Measurements from ENCODE around the gene FLNB.
A peak's percentile ranks its signal among the peaks of the same experiment; 100 is the strongest.

FLNB gene

DNA sequence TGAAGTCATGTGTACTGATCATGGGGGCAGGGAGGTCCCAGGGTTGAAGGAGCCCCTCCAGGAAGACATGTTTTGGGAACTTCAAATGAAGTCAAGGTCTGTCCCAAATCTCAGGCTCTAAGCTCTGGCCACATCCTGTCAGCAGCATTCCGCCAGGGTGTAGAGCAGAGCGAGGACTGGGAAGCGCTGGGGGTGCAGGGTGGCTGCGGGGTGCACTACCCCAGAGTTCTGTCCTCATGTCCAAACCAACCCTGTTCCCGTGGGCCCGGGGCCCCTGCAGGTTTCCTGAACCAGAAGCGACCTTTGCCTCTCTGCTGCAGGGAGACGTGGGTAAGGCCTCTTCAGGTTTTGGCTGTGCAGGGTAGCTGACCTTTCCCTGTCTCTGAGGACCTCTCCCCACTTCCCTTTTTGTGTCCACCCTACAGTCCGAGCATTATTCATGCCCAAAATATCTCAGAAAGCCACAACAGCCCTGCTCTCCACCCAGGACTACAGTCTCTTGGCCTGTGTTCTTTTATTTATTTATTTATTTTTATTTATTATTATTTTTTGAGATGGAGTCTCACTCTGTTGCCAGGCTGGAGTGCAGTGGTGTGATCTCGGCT lies 26.6 kb upstream of the FLNB start:
- Histone ChIP-seq H3K27me3 (replicated peaks; ENCODE audit: insufficient read depth, low read length) (no peaks in the 10 kb centered on the region), H3K4me1 (ENCODE audit: low read length) (peaks cover 14% of the 10 kb centered on the region), H4K20me1 (ENCODE audit: insufficient read depth, low read length) (no peaks in the 10 kb centered on the region), H3K27ac (ENCODE audit: low read length) (no peak overlapping the region), H3K4me3 (ENCODE audit: low read length) (no peak overlapping the region), H3K79me2 (ENCODE audit: low read length) (no peaks in the 10 kb centered on the region), H2AFZ (ENCODE audit: low read length) (no peak overlapping the region), H3K9me2 (replicated peaks; ENCODE audit: insufficient read depth, low read length) (no peaks in the 10 kb centered on the region), H3F3A (ENCODE audit: insufficient read depth, low read length) (no peaks in the 10 kb centered on the region; the same call in 1 of the 2 replicates), H3K4me2 (ENCODE audit: low read depth, low read length) (no peak overlapping the region), H3K36me3 (replicated peaks; ENCODE audit: insufficient read depth, low read length) (no peaks in the 10 kb centered on the region), H3K9me3 (replicated peaks; ENCODE audit: insufficient read depth, low read length) (no peaks in the 10 kb centered on the region), H3K9ac (ENCODE audit: low read length) (no peak overlapping the region)
- DNase-seq: no peak
- TF ChIP-seq EZH2phosphoT487 (IDR thresholded peaks at IDR 0.05; ENCODE audit: low read length) (no peak), EZH2 (optimal IDR thresholded peaks at IDR 0.05; ENCODE audit: low read depth, low read length) (no peak)
- TF ChIP-seq, protein P1, sequence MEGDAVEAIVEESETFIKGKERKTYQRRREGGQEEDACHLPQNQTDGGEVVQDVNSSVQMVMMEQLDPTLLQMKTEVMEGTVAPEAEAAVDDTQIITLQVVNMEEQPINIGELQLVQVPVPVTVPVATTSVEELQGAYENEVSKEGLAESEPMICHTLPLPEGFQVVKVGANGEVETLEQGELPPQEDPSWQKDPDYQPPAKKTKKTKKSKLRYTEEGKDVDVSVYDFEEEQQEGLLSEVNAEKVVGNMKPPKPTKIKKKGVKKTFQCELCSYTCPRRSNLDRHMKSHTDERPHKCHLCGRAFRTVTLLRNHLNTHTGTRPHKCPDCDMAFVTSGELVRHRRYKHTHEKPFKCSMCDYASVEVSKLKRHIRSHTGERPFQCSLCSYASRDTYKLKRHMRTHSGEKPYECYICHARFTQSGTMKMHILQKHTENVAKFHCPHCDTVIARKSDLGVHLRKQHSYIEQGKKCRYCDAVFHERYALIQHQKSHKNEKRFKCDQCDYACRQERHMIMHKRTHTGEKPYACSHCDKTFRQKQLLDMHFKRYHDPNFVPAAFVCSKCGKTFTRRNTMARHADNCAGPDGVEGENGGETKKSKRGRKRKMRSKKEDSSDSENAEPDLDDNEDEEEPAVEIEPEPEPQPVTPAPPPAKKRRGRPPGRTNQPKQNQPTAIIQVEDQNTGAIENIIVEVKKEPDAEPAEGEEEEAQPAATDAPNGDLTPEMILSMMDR (IDR thresholded peaks at IDR 0.05; ENCODE audit: low read length): no peak

DNA sequence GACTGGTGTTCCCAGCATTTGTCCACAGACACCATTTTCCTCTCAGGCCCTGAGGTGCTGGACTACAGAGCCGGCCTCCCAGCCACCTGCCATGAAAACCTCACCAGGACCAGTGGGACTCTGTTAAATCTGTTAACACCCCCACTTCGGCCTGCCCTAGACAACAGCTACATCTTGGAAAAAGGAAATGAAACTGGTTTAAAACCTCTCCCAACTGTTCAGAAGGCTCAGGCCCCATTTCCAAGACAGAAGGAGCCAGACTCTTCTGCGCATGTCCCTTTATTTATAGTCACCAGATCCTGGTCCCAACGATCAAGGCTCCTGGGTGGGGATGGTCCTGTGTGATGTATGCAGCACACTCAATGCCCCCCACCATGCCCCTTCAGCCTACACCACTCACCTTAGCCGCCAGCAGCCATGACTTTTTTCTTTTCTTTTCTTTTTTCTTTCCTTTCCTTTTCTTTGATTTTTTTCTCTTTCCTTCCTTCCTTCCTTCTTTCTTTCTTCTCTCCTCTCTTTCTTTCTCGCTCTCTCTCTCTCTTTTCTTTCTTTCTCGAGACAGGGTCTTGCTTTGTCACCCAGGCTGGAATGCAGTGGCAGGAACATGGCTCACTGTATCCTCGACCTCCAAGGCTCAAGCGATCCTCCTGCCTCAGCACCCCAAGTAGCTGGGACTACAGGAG lies 25.5 kb upstream of the FLNB start:
- Histone ChIP-seq H3K4me1 (ENCODE audit: low read length) (peaks cover 14% of the 10 kb centered on the region), H3K36me3 (replicated peaks; ENCODE audit: insufficient read depth, low read length) (no peaks in the 10 kb centered on the region), H3K79me2 (ENCODE audit: low read length) (no peaks in the 10 kb centered on the region), H3K27me3 (replicated peaks; ENCODE audit: insufficient read depth, low read length) (no peaks in the 10 kb centered on the region), H2AFZ (ENCODE audit: low read length) (no peak overlapping the region), H3K9me2 (replicated peaks; ENCODE audit: insufficient read depth, low read length) (no peaks in the 10 kb centered on the region), H3K9ac (ENCODE audit: low read length) (no peak overlapping the region), H3K9me3 (replicated peaks; ENCODE audit: insufficient read depth, low read length) (no peaks in the 10 kb centered on the region), H3K27ac (ENCODE audit: low read length) (no peak overlapping the region), H3K4me3 (ENCODE audit: low read length) (no peak overlapping the region), H3K4me2 (ENCODE audit: low read depth, low read length) (no peak overlapping the region), H3F3A (ENCODE audit: insufficient read depth, low read length) (no peaks in the 10 kb centered on the region; the same call in 1 of the 2 replicates), H4K20me1 (ENCODE audit: insufficient read depth, low read length) (no peaks in the 10 kb centered on the region)
- TF ChIP-seq, protein P1 (IDR thresholded peaks at IDR 0.05; ENCODE audit: low read length): no peak
- TF ChIP-seq EZH2phosphoT487 (IDR thresholded peaks at IDR 0.05; ENCODE audit: low read length) (no peak), EZH2 (optimal IDR thresholded peaks at IDR 0.05; ENCODE audit: low read depth, low read length) (no peak)
- DNase-seq: no peak

DNA sequence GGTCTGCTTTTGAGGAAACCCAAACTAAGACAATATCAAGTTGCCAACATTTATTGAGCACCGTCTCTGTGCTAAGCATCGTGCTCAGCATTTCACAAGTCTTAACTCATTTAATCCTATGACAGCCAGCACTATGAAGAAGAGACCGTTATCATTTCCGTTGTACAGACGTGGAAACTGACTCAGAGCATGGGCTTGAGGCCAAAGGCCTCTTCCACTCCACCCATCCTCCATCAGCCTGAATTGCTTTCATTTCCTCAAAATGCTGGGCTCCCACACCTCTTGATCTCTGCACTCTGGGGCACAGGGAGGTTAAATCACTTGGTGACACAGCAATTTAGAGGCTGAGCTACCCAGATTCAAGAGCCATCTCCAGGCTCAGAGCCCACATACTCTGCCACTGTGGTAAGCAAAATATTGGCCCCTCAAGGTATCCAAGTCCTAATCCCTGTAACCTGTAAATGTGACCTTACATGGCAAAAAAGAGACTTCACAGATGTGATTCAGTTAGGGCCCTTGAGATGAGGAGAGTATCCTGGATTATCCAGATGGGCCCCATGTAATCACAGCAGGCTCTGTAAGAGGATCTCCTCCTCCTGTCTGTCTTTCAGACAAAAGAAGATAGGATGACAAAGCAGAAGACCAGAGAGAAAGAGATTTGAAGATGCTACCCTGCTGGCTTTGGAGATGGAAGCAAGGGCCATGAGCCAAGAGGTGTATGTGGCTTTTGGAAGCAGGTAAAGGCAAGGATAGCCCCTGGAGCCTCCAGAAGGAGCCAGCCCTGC lies 24.3 kb upstream of the FLNB start:
- H3K79me2 ChIP-seq (ENCODE audit: low read length): no peaks in the 10 kb centered on the region
- H3K27ac ChIP-seq (ENCODE audit: low read length): peak overlapping the region; percentile 41; the same call in 1 of the 2 replicates
- H4K20me1 ChIP-seq (ENCODE audit: insufficient read depth, low read length): no peaks in the 10 kb centered on the region
- H3K4me2 ChIP-seq (ENCODE audit: low read depth, low read length): peak overlapping the region; percentile 16; the same call in 1 of the 2 replicates
- no peaks in the 10 kb centered on the region for H3K27me3 ChIP-seq (replicated peaks; ENCODE audit: insufficient read depth, low read length)
- peaks cover 14% of the 10 kb centered on the region for H3K4me1 ChIP-seq (ENCODE audit: low read length)
- H3K9me3 ChIP-seq (replicated peaks; ENCODE audit: insufficient read depth, low read length): no peaks in the 10 kb centered on the region
- H3F3A ChIP-seq (ENCODE audit: insufficient read depth, low read length): no peaks in the 10 kb centered on the region; the same call in 1 of the 2 replicates
- no peaks in the 10 kb centered on the region for H3K36me3 ChIP-seq (replicated peaks; ENCODE audit: insufficient read depth, low read length)
- no peak for TF ChIP-seq EZH2 (optimal IDR thresholded peaks at IDR 0.05; ENCODE audit: low read depth, low read length)
- TF ChIP-seq EZH2phosphoT487 (IDR thresholded peaks at IDR 0.05; ENCODE audit: low read length): no peak
- TF ChIP-seq, protein P1 (IDR thresholded peaks at IDR 0.05; ENCODE audit: low read length): no peak
- H2AFZ ChIP-seq (ENCODE audit: low read length): peak overlapping the region; percentile 43
- no peak overlapping the region for H3K9ac ChIP-seq (ENCODE audit: low read length)
- H3K4me3 ChIP-seq (ENCODE audit: low read length): no peak overlapping the region
- H3K9me2 ChIP-seq (replicated peaks; ENCODE audit: insufficient read depth, low read length): no peaks in the 10 kb centered on the region
- DNase-seq: peak; percentile 70
